Endodermal cell (in vitro differentiated cells): Measurements from ENCODE around the gene DDO. TPM values are rescaled to one million over a fixed set of nuclear protein-coding genes. Genes with fewer than 3 reads are reported as not detected.
"Not testable (repeated sequence)": the region's sequence is repeated elsewhere in the genome, so short reads cannot be mapped to it uniquely, and the experiment has no call there.

Experiments used
- DNase-seq: peaks from one replicate; pipeline ENCODE4 v3.0.0-alpha.2; 2017
- H3K27ac ChIP-seq: 2 replicates; pipeline ENCODE4 v1.5.1; 2013; ENCODE audit warnings: mild to moderate bottlenecking, low read depth, low read length, moderate library complexity
- H3K27me3 ChIP-seq: 2 replicates; pipeline ENCODE4 v1.6.1; 2013; ENCODE audit warnings: mild to moderate bottlenecking, low read length, moderate library complexity; ENCODE audit not compliant: insufficient read depth, control insufficient read depth, poor library complexity, severe bottlenecking
- H3K36me3 ChIP-seq: 2 replicates; pipeline ENCODE4 v1.7.0; 2013; ENCODE audit warnings: mild to moderate bottlenecking, low read length, moderate library complexity; ENCODE audit not compliant: control insufficient read depth, insufficient read depth
- H3K4me1 ChIP-seq: one replicate; pipeline ENCODE4 v1.7.0; 2013; ENCODE audit warnings: low read length; ENCODE audit not compliant: control insufficient read depth, insufficient read depth
- H3K4me3 ChIP-seq: 2 replicates; pipeline ENCODE4 v1.5.1; 2013; ENCODE audit warnings: mild to moderate bottlenecking, low read length, moderate library complexity
- H3K9ac ChIP-seq: 2 replicates; pipeline ENCODE4 v1.6.1; 2013; ENCODE audit warnings: mild to moderate bottlenecking, low read length, moderate library complexity; ENCODE audit not compliant: poor library complexity, severe bottlenecking; ENCODE audit errors: extremely low read depth
- H3K9me3 ChIP-seq: 2 replicates; pipeline ENCODE4 v1.6.1; 2013; ENCODE audit warnings: mild to moderate bottlenecking, low read length, moderate library complexity; ENCODE audit not compliant: control insufficient read depth
- H3K27ac Mint-ChIP-seq: 2 replicates; pipeline ENCODE4 v1.8.0; 2020; ENCODE audit warnings: mixed read lengths
- H3K27me3 Mint-ChIP-seq: 2 replicates; pipeline ENCODE4 v1.8.0; 2021; ENCODE audit warnings: mild to moderate bottlenecking, mixed read lengths; ENCODE audit not compliant: insufficient read depth
- H3K36me3 Mint-ChIP-seq: 2 replicates; pipeline ENCODE4 v1.8.0; 2020; ENCODE audit warnings: low read depth, mixed read lengths
- H3K4me1 Mint-ChIP-seq: 2 replicates; pipeline ENCODE4 v1.8.0; 2020; ENCODE audit warnings: mixed read lengths
- H3K4me3 Mint-ChIP-seq: 2 replicates; pipeline ENCODE4 v1.8.0; 2020; ENCODE audit warnings: mild to moderate bottlenecking, moderate library complexity, mixed read lengths
- H3K9me3 Mint-ChIP-seq: 2 replicates; pipeline ENCODE4 v1.8.0; 2020; ENCODE audit warnings: mild to moderate bottlenecking, mixed read lengths
- CTCF ChIP-seq: fragments of 200-600 bp; sonication (generic); conservative IDR thresholded peaks from 2 replicates; pipeline ENCODE4 v1.5.0; 2021; ENCODE audit warnings: antibody characterized with exemption, mild to moderate bottlenecking
- WGBS, 2 experiments: methylation state at CpG; one replicate each; pipeline versions ENCODE4 v1.1.5 to v1.1.7; 2013; ENCODE audit warnings: missing lambda C conversion rate in 2 of 2, mixed read lengths in 1 of 2; ENCODE audit not compliant: insufficient coverage in 1 of 2, insufficient read length in 1 of 2; 5-methylcytosine and 5-hydroxymethylcytosine counted together
- total RNA-seq, 2 donors: library from RNA; stranded (reverse); fragmentation: NEBNext Ultra II Directional in 1 of 2; extraction: Animal tissue kit (Norgen Biotek cat#: 25700) in 1 of 2; gene quantifications; 2 replicates in 1 of 2; 3 replicates in 1 of 2; pipeline ENCODE4 v1.2.1, GENCODE V29; 2021

Gene DDO
- total RNA-seq, 2 donors from 2014 or later: not detected

GRCh38 chr6:110351546-110351945, 63.8 kb downstream of the DDO start:
- Mint-ChIP-seq H3K4me1 (peaks cover 21% of the 10 kb centered on the region), H3K27ac (no peak overlapping the region), H3K36me3 (no peaks in the 10 kb centered on the region), H3K27me3 (peaks cover 7% of the 10 kb centered on the region), H3K4me3 (no peak overlapping the region), H3K9me3 (no peaks in the 10 kb centered on the region)
- no peak overlapping the region for H3K27ac ChIP-seq
- peaks cover 6% of the 10 kb centered on the region for H3K4me1 ChIP-seq
- WGBS, 2 experiments: 85 to 90% methylated on average over 2 to 3 of the region's 3 CpGs
- no peaks in the 10 kb centered on the region for H3K9me3 ChIP-seq
- no peak for TF ChIP-seq CTCF
- DNase-seq: no peak
- H3K27me3 ChIP-seq: peaks cover 3% of the 10 kb centered on the region
- no peaks in the 10 kb centered on the region for H3K36me3 ChIP-seq
- no peak overlapping the region for H3K4me3 ChIP-seq
- no peak overlapping the region for H3K9ac ChIP-seq

GRCh38 chr6:110350593-110350992, 64.8 kb downstream of the DDO start:
- DNase-seq, H3K36me3 Mint-ChIP-seq, H3K36me3 ChIP-seq, H3K4me3 Mint-ChIP-seq, H3K9me3 ChIP-seq, H3K9me3 Mint-ChIP-seq, H3K27me3 ChIP-seq, H3K4me1 ChIP-seq, H3K9ac ChIP-seq, H3K27ac ChIP-seq, H3K27ac Mint-ChIP-seq, H3K27me3 Mint-ChIP-seq, H3K4me3 ChIP-seq: not testable (repeated sequence)
- H3K4me1 Mint-ChIP-seq: peaks cover 15% of the 10 kb centered on the region
- 79 to 93% methylated on average over 2 to 5 of the region's 7 CpGs for WGBS, 2 experiments

GRCh38 chr6:110348961-110349690, 66.2 kb downstream of the DDO start:
- 93% methylated on average over 10 to 11 of the region's 11 CpGs for WGBS, 2 experiments
- no peak for DNase-seq
- H3K9ac ChIP-seq: no peak overlapping the region
- H3K36me3 ChIP-seq: no peaks in the 10 kb centered on the region
- H3K4me1 ChIP-seq: peaks cover 6% of the 10 kb centered on the region
- no peak for TF ChIP-seq CTCF
- no peaks in the 10 kb centered on the region for H3K27me3 Mint-ChIP-seq
- H3K4me3 ChIP-seq: no peak overlapping the region
- peaks cover 7% of the 10 kb centered on the region for H3K4me1 Mint-ChIP-seq
- no peak overlapping the region for H3K27ac Mint-ChIP-seq
- no peaks in the 10 kb centered on the region for H3K9me3 ChIP-seq
- no peaks in the 10 kb centered on the region for H3K36me3 Mint-ChIP-seq
- no peak overlapping the region for H3K27ac ChIP-seq
- no peaks in the 10 kb centered on the region for H3K27me3 ChIP-seq
- no peaks in the 10 kb centered on the region for H3K9me3 Mint-ChIP-seq
- H3K4me3 Mint-ChIP-seq: no peak overlapping the region

- H3K9me3 Mint-ChIP-seq: no peaks in the 10 kb centered on the region
- H3K9me3 ChIP-seq: no peaks in the 10 kb centered on the region
- H3K4me1 Mint-ChIP-seq: peaks cover 14% of the 10 kb centered on the region
- no peak overlapping the region for H3K27ac ChIP-seq
- DNase-seq: no peak
- H3K4me3 ChIP-seq: no peak overlapping the region
- peaks cover 3% of the 10 kb centered on the region for H3K4me1 ChIP-seq
- no peak for TF ChIP-seq CTCF
- no peak overlapping the region for H3K9ac ChIP-seq
- H3K27ac Mint-ChIP-seq: no peak overlapping the region
- H3K27me3 ChIP-seq: no peaks in the 10 kb centered on the region
- 84 to 100% methylated on average over 3 to 4 of the region's 4 CpGs for WGBS, 2 experiments
- no peaks in the 10 kb centered on the region for H3K27me3 Mint-ChIP-seq
- H3K4me3 Mint-ChIP-seq: no peak overlapping the region
- H3K36me3 Mint-ChIP-seq: no peaks in the 10 kb centered on the region
- H3K36me3 ChIP-seq: no peaks in the 10 kb centered on the region
Observed at GRCh38 chr6:110345025-110345424, 70.3 kb downstream of the DDO start.
